Body of pancreas (tissue), 4 donors: ENCODE results near the gene ANKRD31.

Experiments used
- CTCF ChIP-seq, 7 experiments: fragments of 450-650 bp in 4 of 7; fragments of 200-600 bp in 3 of 7; sonication (generic) in 3 of 7; IDR thresholded peaks; one replicate each; pipeline ENCODE4 v1.5.1; 2016 to 2019; ENCODE audit warnings: antibody characterized with exemption in 7 of 7
- POLR2A ChIP-seq, 3 donors: fragments of 450-650 bp; IDR thresholded peaks; one replicate each; pipeline ENCODE4 v1.6.1; 2016; ENCODE audit warnings: antibody characterized with exemption in 3 of 3, mild to moderate bottlenecking in 2 of 3

GRCh38 chr5:75089662-75090061, 147.0 kb downstream of the ANKRD31 start:
- no peak for TF ChIP-seq POLR2A (IDR thresholded peaks at IDR 0.05)
- TF ChIP-seq CTCF (IDR thresholded peaks at IDR 0.05): no peak
